OCI-LY1 (cell line): ENCODE data around the gene GALNT17.

ENCODE experiments used
- H2AFZ ChIP-seq: fragments of 200-600 bp; sonication (generic), shearing (Covaris generic); 2 replicates; pipeline ENCODE4 v1.6.0; 2014; ENCODE audit warnings: antibody characterized with exemption, mild to moderate bottlenecking, low read length
- H3F3A ChIP-seq: fragments of 200-600 bp; sonication (generic), shearing (Covaris generic); 2 replicates; pipeline ENCODE4 v1.6.0; 2014; ENCODE audit warnings: mild to moderate bottlenecking, antibody characterized with exemption, low read length, moderate library complexity; ENCODE audit not compliant: insufficient read depth
- H3K27ac ChIP-seq: fragments of 200-600 bp; sonication (generic); 2 replicates; pipeline ENCODE4 v1.5.1; 2014; ENCODE audit warnings: low read length, mixed run types, mild to moderate bottlenecking, low read depth; ENCODE audit not compliant: poor library complexity, severe bottlenecking
- H3K27me3 ChIP-seq: fragments of 200-600 bp; sonication (generic); 2 replicates; pipeline ENCODE4 v1.6.0; 2014; ENCODE audit warnings: antibody characterized with exemption, mild to moderate bottlenecking, low read length, moderate library complexity; ENCODE audit not compliant: insufficient read depth
- H3K36me3 ChIP-seq: fragments of 200-600 bp; sonication (generic); 2 replicates; pipeline ENCODE4 v1.6.1; 2014; ENCODE audit warnings: mild to moderate bottlenecking, antibody characterized with exemption, low read length, moderate library complexity, mixed read lengths; ENCODE audit not compliant: insufficient read depth
- H3K4me1 ChIP-seq: fragments of 200-600 bp; sonication (generic); 2 replicates; pipeline ENCODE4 v1.5.1; 2014; ENCODE audit warnings: mild to moderate bottlenecking, low read length, moderate library complexity; ENCODE audit not compliant: insufficient read depth, severe bottlenecking
- H3K4me2 ChIP-seq: fragments of 200-600 bp; sonication (generic), shearing (Covaris generic); 2 replicates; pipeline ENCODE4 v1.6.1; 2014; ENCODE audit warnings: low read length
- H3K4me3 ChIP-seq: fragments of 200-600 bp; sonication (generic); 2 replicates; pipeline ENCODE4 v1.5.1; 2014; ENCODE audit warnings: low read length, low read depth, mild to moderate bottlenecking, mixed read lengths; ENCODE audit not compliant: poor library complexity, severe bottlenecking
- H3K79me2 ChIP-seq: fragments of 200-600 bp; shearing (Covaris generic); 2 replicates; pipeline ENCODE4 v1.6.1; 2016; ENCODE audit warnings: mixed run types, low read length, mixed read lengths; ENCODE audit not compliant: insufficient read depth
- H3K9ac ChIP-seq: fragments of 200-600 bp; sonication (generic), shearing (Covaris generic); 2 replicates; pipeline ENCODE4 v1.6.1; 2014; ENCODE audit warnings: mild to moderate bottlenecking, low read length, mixed read lengths
- H3K9me2 ChIP-seq: fragments of 200-600 bp; sonication (generic), shearing (Covaris generic); 2 replicates; pipeline ENCODE4 v1.6.1; 2014; ENCODE audit warnings: low read depth, mild to moderate bottlenecking, low read length, mixed read lengths
- H3K9me3 ChIP-seq: fragments of 200-600 bp; shearing (Covaris generic); 2 replicates; pipeline ENCODE4 v1.6.1; 2014; ENCODE audit warnings: low read length, mixed read lengths
- H4K20me1 ChIP-seq: fragments of 200-600 bp; sonication (generic), shearing (Covaris generic); 2 replicates; pipeline ENCODE4 v1.6.0; 2016; ENCODE audit warnings: mild to moderate bottlenecking, low read length; ENCODE audit not compliant: insufficient read depth
- EZH2 ChIP-seq: fragments of 200-600 bp; sonication (generic), shearing (Covaris generic); IDR thresholded peaks from 2 replicates; pipeline ENCODE4 v1.8.0; 2017; ENCODE audit warnings: borderline replicate concordance, mixed run types, mild to moderate bottlenecking, antibody characterized with exemption, low read length, moderate library complexity, mixed read lengths
- TF ChIP-seq, protein P1 (sequence below): fragments of 200-600 bp; sonication (generic), shearing (Covaris generic); IDR thresholded peaks from 2 replicates; pipeline ENCODE4 v1.5.1; 2017; ENCODE audit warnings: mild to moderate bottlenecking, antibody characterized with exemption, low read length, moderate library complexity, mixed read lengths

GALNT17 gene

DNA sequence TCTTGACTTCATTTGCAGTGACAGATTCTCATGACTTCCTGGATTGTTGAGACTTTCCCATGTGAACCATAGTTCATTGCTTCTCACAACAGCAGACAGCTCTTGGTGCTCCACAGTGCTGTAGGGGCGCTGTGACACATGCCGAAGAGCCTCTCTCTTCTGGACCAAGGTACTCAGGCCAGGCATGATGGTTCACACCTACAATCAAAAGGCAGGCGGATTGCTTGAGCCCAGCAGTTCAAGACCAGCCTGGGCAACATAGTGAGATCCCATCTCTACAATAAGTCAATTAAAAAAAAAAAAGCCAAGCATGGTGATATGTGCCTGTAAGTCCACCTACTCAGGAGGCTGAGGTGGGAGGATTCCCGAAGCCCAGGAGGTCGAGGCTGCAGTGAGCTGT, 354.5 kb downstream of the GALNT17 start:
- Histone ChIP-seq H3K36me3 (no peaks in the 10 kb centered on the region), H2AFZ (no peak overlapping the region), H3K27ac (no peak overlapping the region), H3K4me2 (no peak overlapping the region), H3K27me3 (no peaks in the 10 kb centered on the region), H3K9me2 (no peaks in the 10 kb centered on the region), H3K9me3 (no peaks in the 10 kb centered on the region), H3K4me1 (no peaks in the 10 kb centered on the region), H3K4me3 (no peak overlapping the region), H3F3A (no peaks in the 10 kb centered on the region), H4K20me1 (no peaks in the 10 kb centered on the region), H3K9ac (no peak overlapping the region), H3K79me2 (no peaks in the 10 kb centered on the region)
- no peak for TF ChIP-seq EZH2
- TF ChIP-seq, protein P1, sequence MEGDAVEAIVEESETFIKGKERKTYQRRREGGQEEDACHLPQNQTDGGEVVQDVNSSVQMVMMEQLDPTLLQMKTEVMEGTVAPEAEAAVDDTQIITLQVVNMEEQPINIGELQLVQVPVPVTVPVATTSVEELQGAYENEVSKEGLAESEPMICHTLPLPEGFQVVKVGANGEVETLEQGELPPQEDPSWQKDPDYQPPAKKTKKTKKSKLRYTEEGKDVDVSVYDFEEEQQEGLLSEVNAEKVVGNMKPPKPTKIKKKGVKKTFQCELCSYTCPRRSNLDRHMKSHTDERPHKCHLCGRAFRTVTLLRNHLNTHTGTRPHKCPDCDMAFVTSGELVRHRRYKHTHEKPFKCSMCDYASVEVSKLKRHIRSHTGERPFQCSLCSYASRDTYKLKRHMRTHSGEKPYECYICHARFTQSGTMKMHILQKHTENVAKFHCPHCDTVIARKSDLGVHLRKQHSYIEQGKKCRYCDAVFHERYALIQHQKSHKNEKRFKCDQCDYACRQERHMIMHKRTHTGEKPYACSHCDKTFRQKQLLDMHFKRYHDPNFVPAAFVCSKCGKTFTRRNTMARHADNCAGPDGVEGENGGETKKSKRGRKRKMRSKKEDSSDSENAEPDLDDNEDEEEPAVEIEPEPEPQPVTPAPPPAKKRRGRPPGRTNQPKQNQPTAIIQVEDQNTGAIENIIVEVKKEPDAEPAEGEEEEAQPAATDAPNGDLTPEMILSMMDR: no peak

- H4K20me1 ChIP-seq: no peaks in the 10 kb centered on the region
- H3K27me3 ChIP-seq: no peaks in the 10 kb centered on the region
- no peaks in the 10 kb centered on the region for H3K79me2 ChIP-seq
- no peak overlapping the region for H2AFZ ChIP-seq
- H3K36me3 ChIP-seq: no peaks in the 10 kb centered on the region
- H3K9me2 ChIP-seq: no peaks in the 10 kb centered on the region
- no peak overlapping the region for H3K27ac ChIP-seq
- H3K9ac ChIP-seq: no peak overlapping the region
- H3K4me3 ChIP-seq: no peak overlapping the region
- no peaks in the 10 kb centered on the region for H3F3A ChIP-seq
- TF ChIP-seq, protein P1: no peak
- no peak for TF ChIP-seq EZH2
- no peaks in the 10 kb centered on the region for H3K4me1 ChIP-seq
- H3K4me2 ChIP-seq: no peak overlapping the region
- H3K9me3 ChIP-seq: no peaks in the 10 kb centered on the region
Observed at GRCh38 chr7:71486856-71487628, 355.1 kb downstream of the GALNT17 start.

- no peak overlapping the region for H3K4me3 ChIP-seq
- H3K9me2 ChIP-seq: no peaks in the 10 kb centered on the region
- no peaks in the 10 kb centered on the region for H3K79me2 ChIP-seq
- no peak for TF ChIP-seq EZH2
- TF ChIP-seq, protein P1: no peak
- H3K27ac ChIP-seq: no peak overlapping the region
- no peaks in the 10 kb centered on the region for H3F3A ChIP-seq
- no peaks in the 10 kb centered on the region for H4K20me1 ChIP-seq
- no peaks in the 10 kb centered on the region for H3K9me3 ChIP-seq
- no peak overlapping the region for H2AFZ ChIP-seq
- H3K36me3 ChIP-seq: no peaks in the 10 kb centered on the region
- no peaks in the 10 kb centered on the region for H3K4me1 ChIP-seq
- no peak overlapping the region for H3K4me2 ChIP-seq
- no peaks in the 10 kb centered on the region for H3K27me3 ChIP-seq
- no peak overlapping the region for H3K9ac ChIP-seq
Observed at GRCh38 chr7:71488308-71488707, 356.4 kb downstream of the GALNT17 start.
